HG03575 (cell line): Measurements from ENCODE around the gene CKM.

Experiments used
- ATAC-seq: cut with Tn5 transposase; IDR thresholded peaks from one replicate; pipeline ENCODE4 v1.9.1; 2021; ENCODE audit not compliant: unreplicated experiment, insufficient number of reproducible peaks, low FRiP score; ENCODE audit errors: extremely low read depth

CKM gene

DNA sequence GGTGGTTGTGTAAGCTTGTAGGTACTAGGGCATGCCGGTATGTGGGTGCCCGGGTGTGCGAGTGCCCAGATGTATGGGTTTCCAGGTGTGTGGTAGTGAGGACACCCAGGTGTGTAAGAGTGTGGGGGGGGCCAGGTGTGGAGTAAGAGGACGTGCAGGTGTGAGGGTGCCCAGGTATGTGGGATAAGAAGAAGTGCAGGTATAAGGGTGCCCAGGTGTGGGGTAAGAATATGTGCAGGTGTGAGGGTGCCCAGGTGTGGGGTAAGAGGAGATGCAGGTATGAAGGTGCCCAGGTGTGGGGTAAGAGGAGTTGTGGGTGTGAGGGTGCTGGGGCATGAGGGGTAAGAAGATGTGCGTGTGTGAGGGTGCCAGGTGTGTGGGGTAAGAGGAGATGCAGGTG lies 57.3 kb downstream of the CKM start:
- no peak for ATAC-seq

DNA sequence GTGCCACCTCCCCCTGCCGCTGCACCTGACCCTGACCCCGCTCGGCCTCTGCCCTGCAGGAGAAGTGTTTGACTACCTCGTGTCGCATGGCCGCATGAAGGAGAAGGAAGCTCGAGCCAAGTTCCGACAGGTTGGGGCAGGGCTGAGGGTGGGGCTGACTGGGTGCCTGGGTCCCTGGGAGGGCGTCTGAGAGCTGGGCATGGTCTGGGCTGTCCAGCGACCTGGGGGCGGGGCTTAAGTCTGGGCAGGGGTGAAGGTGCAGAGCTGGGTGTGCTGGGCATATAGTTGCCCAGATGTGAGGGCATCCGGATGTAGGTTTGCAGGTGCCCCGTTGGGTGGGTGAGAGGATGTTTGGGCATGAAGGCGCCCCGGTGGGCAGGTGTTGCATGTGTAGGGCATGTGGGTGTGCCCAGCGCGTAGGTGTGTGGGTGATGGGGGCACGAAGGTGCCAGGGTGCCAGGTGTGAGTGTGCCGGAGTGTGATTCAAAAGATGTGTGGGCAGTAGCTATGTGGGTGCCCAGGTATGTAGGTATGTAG lies 57.8 kb downstream of the CKM start:
- ATAC-seq: no peak

- ATAC-seq: no peak
Observed at GRCh38 chr19:45263013-45263412, 59.7 kb downstream of the CKM start.

GRCh38 chr19:45262570-45262969 lies 60.1 kb downstream of the CKM start:
- ATAC-seq: no peak

DNA sequence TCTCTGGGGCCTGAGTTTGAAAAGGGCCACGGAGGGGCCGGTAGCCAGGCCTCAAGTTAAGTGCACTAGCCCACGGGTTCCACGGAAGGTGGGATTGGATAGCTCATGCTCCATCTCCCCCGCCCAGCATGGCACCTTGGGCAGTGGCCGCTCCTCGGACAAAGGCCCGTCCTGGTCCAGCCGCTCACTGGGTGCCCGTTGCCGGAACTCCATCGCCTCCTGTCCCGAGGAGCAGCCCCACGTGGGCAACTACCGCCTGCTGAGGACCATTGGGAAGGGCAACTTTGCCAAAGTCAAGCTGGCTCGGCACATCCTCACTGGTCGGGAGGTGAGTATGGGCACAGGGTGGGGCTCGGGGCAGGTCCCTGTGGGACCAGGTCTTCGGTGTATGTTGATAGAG lies 63.8 kb downstream of the CKM start:
- ATAC-seq: no peak

DNA sequence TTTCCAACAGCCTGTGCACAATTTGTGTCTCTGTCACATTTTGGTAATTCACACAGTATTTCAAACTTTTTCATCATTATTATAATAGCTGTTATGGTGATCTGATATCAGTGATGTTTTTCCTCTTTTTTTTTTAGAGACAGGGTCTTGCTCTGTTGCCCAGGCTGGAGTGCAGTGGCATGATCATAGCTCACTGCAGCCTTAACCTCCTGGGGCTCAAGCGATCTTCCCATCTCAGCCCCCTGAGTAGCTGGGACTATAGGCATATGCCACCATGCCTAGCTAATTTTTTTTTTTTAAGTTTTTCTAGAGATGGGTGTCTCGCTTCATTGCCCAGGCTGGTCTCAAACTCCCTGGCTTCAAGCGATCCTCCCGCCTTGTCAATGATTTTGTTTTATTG lies 65.8 kb downstream of the CKM start:
- no peak for ATAC-seq
